ENCODE data around the gene RAD51B. TPM values are rescaled to one million over a fixed set of nuclear protein-coding genes. Genes with fewer than 3 reads are reported as not detected.

The RAD51B gene
- polyA plus RNA-seq, 1 donor (not counting 4 experiments of a cell fraction or from before 2014, with no cell fraction given) = 13.3 TPM

- no peak for TF ChIP-seq EZH2 (IDR thresholded peaks at IDR 0.05; ENCODE audit: low read length)
- no peak for TF ChIP-seq CTCF (optimal IDR thresholded peaks at IDR 0.05 in 1 of 3, IDR thresholded peaks at IDR 0.05 in 1 of 3, conservative IDR thresholded peaks at IDR 0.05 in 1 of 3; ENCODE audit: extremely low read depth in 1 of 3, insufficient read depth in 2 of 3, low read length in 3 of 3)
- Histone ChIP-seq H3K4me3 (ENCODE audit: control insufficient read depth in 2 of 3, extremely low read depth in 1 of 3, insufficient read depth in 2 of 3, low read depth in 1 of 3, low read length in 3 of 3) (no peak overlapping the region), H3K4me1 (ENCODE audit: control insufficient read depth, extremely low read depth, insufficient read depth, low read length) (no peaks in the 10 kb centered on the region), H3K27me3 (ENCODE audit: control insufficient read depth, extremely low read depth, insufficient read depth, low read length) (no peaks in the 10 kb centered on the region), H4K20me1 (ENCODE audit: control insufficient read depth, extremely low read depth, insufficient read depth, low read length) (no peaks in the 10 kb centered on the region), H3K9me3 (ENCODE audit: control insufficient read depth, low read depth, low read length) (no peaks in the 10 kb centered on the region), H3K27ac (ENCODE audit: control insufficient read depth, insufficient read depth, low read length) (no peak overlapping the region), H3K9me1 (ENCODE audit: control insufficient read depth, extremely low read depth, insufficient read depth, low read length) (no peaks in the 10 kb centered on the region), H3K9ac (ENCODE audit: control insufficient read depth, extremely low read depth, insufficient read depth, low read length) (no peak overlapping the region), H3K79me2 (ENCODE audit: control insufficient read depth, insufficient read depth, low read length) (no peaks in the 10 kb centered on the region), H3K4me2 (ENCODE audit: control insufficient read depth, extremely low read depth, insufficient read depth, low read depth, low read length) (no peak overlapping the region), H2AFZ (ENCODE audit: control insufficient read depth, low read length) (no peak overlapping the region), H3K36me3 (ENCODE audit: control insufficient read depth in 2 of 2, extremely low read depth in 1 of 2, insufficient read depth in 2 of 2, low read length in 2 of 2) (no peaks in the 10 kb centered on the region)
- dilution Hi-C loops (cut with MboI; ENCODE audit: extremely low pct_ligation_motif_present, low sequenced_read_pairs) = no loop called here
- no peak for DNase-seq (ENCODE audit: low read depth, low spot score)
- no peak for FAIRE-seq
Observed at GRCh38 chr14:68317239-68317638, 497.7 kb downstream of the RAD51B start.

- FAIRE-seq = no peak
- no peaks in the 10 kb centered on the region for H3K4me1 ChIP-seq (ENCODE audit: control insufficient read depth, extremely low read depth, insufficient read depth, low read length)
- H3K9ac ChIP-seq (ENCODE audit: control insufficient read depth, extremely low read depth, insufficient read depth, low read length) = no peak overlapping the region
- DNase-seq (ENCODE audit: low read depth, low spot score) = no peak
- H2AFZ ChIP-seq (ENCODE audit: control insufficient read depth, low read length) = no peak overlapping the region
- no peak overlapping the region for H3K27ac ChIP-seq (ENCODE audit: control insufficient read depth, insufficient read depth, low read length)
- no peak overlapping the region for H3K4me2 ChIP-seq (ENCODE audit: control insufficient read depth, extremely low read depth, insufficient read depth, low read depth, low read length)
- H3K9me3 ChIP-seq (ENCODE audit: control insufficient read depth, low read depth, low read length) = no peaks in the 10 kb centered on the region
- no peaks in the 10 kb centered on the region for H3K36me3 ChIP-seq (ENCODE audit: control insufficient read depth in 2 of 2, extremely low read depth in 1 of 2, insufficient read depth in 2 of 2, low read length in 2 of 2)
- H4K20me1 ChIP-seq (ENCODE audit: control insufficient read depth, extremely low read depth, insufficient read depth, low read length) = no peaks in the 10 kb centered on the region
- H3K9me1 ChIP-seq (ENCODE audit: control insufficient read depth, extremely low read depth, insufficient read depth, low read length) = no peaks in the 10 kb centered on the region
- no peaks in the 10 kb centered on the region for H3K27me3 ChIP-seq (ENCODE audit: control insufficient read depth, extremely low read depth, insufficient read depth, low read length)
- dilution Hi-C loops (cut with MboI; ENCODE audit: extremely low pct_ligation_motif_present, low sequenced_read_pairs) = no loop called here
- TF ChIP-seq EZH2 (IDR thresholded peaks at IDR 0.05; ENCODE audit: low read length) (no peak), CTCF (optimal IDR thresholded peaks at IDR 0.05 in 1 of 3, IDR thresholded peaks at IDR 0.05 in 1 of 3, conservative IDR thresholded peaks at IDR 0.05 in 1 of 3; ENCODE audit: extremely low read depth in 1 of 3, insufficient read depth in 2 of 3, low read length in 3 of 3) (no peak)
- H3K4me3 ChIP-seq (ENCODE audit: control insufficient read depth in 2 of 3, extremely low read depth in 1 of 3, insufficient read depth in 2 of 3, low read depth in 1 of 3, low read length in 3 of 3) = no peak overlapping the region
- H3K79me2 ChIP-seq (ENCODE audit: control insufficient read depth, insufficient read depth, low read length) = no peaks in the 10 kb centered on the region
Observed at GRCh38 chr14:68318828-68319227, 499.2 kb downstream of the RAD51B start.

Measured in keratinocyte (primary cell).